Thyroid gland (tissue), 4 donors: ENCODE measurements around the gene ABCG5. TPM values are rescaled to one million over a fixed set of nuclear protein-coding genes. Genes with fewer than 3 reads are reported as not detected.
A peak's percentile ranks its signal among the peaks of the same experiment; 100 is the strongest.

ENCODE experiments used
- DNase-seq, 2 donors: peaks; one replicate each; pipeline ENCODE4 v3.0.0-alpha.2; 2019
- H3K27ac ChIP-seq, 3 donors: fragments of 200-600 bp; sonication (generic); 1 replicate in 2 of 3; 2 replicates in 1 of 3; pipeline ENCODE4 v1.5.1; 2016 to 2019; ENCODE audit warnings: mild to moderate bottlenecking in 1 of 3, moderate library complexity in 1 of 3
- H3K27me3 ChIP-seq: fragments of 200-600 bp; sonication (generic); one replicate; pipeline ENCODE4 v1.5.1; 2019
- H3K36me3 ChIP-seq, 2 donors: fragments of 200-600 bp; sonication (generic); one replicate each; pipeline ENCODE4 v1.5.1; 2016 to 2019
- H3K4me1 ChIP-seq, 2 donors: fragments of 200-600 bp; sonication (generic); one replicate each; pipeline ENCODE4 v1.5.1; 2017 to 2019
- H3K4me3 ChIP-seq, 3 donors: fragments of 200-600 bp; sonication (generic); replicated peaks in 1 of 3; 1 replicate in 2 of 3; 2 replicates in 1 of 3; pipeline ENCODE4 v1.5.1; 2016; ENCODE audit warnings: mild to moderate bottlenecking in 1 of 3
- H3K9me3 ChIP-seq: fragments of 200-600 bp; sonication (generic); one replicate; pipeline ENCODE4 v1.5.1; 2017
- CTCF ChIP-seq, 6 experiments: fragments of 200-600 bp in 3 of 6; fragments of 450-650 bp in 3 of 6; sonication (generic) in 3 of 6; IDR thresholded peaks; one replicate each; pipeline ENCODE4 v1.5.1; 2016 to 2019; ENCODE audit warnings: antibody characterized with exemption in 6 of 6, mild to moderate bottlenecking in 2 of 6, inconsistent platforms in 1 of 6, moderate library complexity in 1 of 6
- POLR2A ChIP-seq, 2 donors: fragments of 450-650 bp; IDR thresholded peaks; one replicate each; pipeline ENCODE4 v1.6.1; 2017; ENCODE audit warnings: antibody characterized with exemption in 2 of 2, mild to moderate bottlenecking in 2 of 2, moderate library complexity in 1 of 2
- WGBS, 2 donors: methylation state at CpG; one replicate each; pipeline ENCODE4 v1.1.5; 2017; 5-methylcytosine and 5-hydroxymethylcytosine counted together
- intact Hi-C: fragments of 100-400 bp; cut with DNase I; formaldehyde crosslinking; loops from one replicate; pipeline ENCODE4 v1.15.1; 2023
- total RNA-seq, 4 donors: library from RNA; depleted of rRNA; stranded (reverse); fragments of >200 nt; gene quantifications; one replicate each; pipeline ENCODE4 v1.2.3, GENCODE V29; 2016

The ABCG5 gene
- total RNA-seq, 4 donors from 2014 or later = not detected

DNA sequence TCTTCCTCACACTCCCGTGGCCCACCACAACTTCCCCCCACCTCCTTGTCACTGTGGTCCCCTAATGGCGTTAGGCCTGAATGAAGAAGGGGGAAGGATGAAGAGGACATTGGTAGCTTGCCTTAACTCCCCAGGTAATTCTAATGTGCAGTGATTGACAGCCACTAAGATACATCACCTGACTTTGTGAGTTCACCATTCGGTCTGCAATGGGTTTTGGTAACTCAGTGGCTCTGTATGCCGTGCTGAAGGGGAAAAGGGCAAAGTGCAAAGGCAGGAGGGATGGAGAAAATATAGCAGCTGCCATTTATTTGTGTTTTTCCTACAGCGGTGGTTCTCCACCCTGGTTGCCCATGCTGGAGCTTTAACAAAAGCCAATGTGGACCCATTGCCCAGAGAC is 42.3 kb upstream of the ABCG5 start:
- Histone ChIP-seq H3K27me3 (no peaks in the 10 kb centered on the region), H3K4me3 (no peak overlapping the region), H3K27ac (no peak overlapping the region), H3K9me3 (no peaks in the 10 kb centered on the region), H3K36me3 (no peaks in the 10 kb centered on the region), H3K4me1 (peaks cover 0 to 4% of the 10 kb centered on the region in 2 donors)
- 85 to 90% methylated on average over 5 of the region's 5 CpGs for WGBS, 2 donors
- no peak for DNase-seq
- no peak for TF ChIP-seq POLR2A (IDR thresholded peaks at IDR 0.05)
- TF ChIP-seq CTCF (IDR thresholded peaks at IDR 0.05) = no peak
- intact Hi-C loops = no loop called here

GRCh38 chr2:43880471-43880870 is 41.8 kb upstream of the ABCG5 start:
- intact Hi-C loops = no loop called here
- Histone ChIP-seq H3K27me3 (no peaks in the 10 kb centered on the region), H3K4me3 (no peak overlapping the region), H3K9me3 (no peaks in the 10 kb centered on the region), H3K4me1 (peaks cover 0 to 4% of the 10 kb centered on the region in 2 donors), H3K36me3 (no peaks in the 10 kb centered on the region), H3K27ac (no peak overlapping the region)
- no peak for TF ChIP-seq POLR2A (IDR thresholded peaks at IDR 0.05)
- no peak for TF ChIP-seq CTCF (IDR thresholded peaks at IDR 0.05)
- DNase-seq = no peak
- 87 to 89% methylated on average over 9 of the region's 9 CpGs for WGBS, 2 donors

GRCh38 chr2:43879261-43879660 is 40.6 kb upstream of the ABCG5 start:
- Histone ChIP-seq H3K36me3 (no peaks in the 10 kb centered on the region), H3K9me3 (no peaks in the 10 kb centered on the region), H3K4me3 (no peak overlapping the region), H3K27me3 (no peaks in the 10 kb centered on the region), H3K27ac (no peak overlapping the region), H3K4me1 (peaks cover 0 to 4% of the 10 kb centered on the region in 2 donors)
- no peak for DNase-seq
- WGBS, 2 donors = 63 to 70% methylated on average over 5 of the region's 5 CpGs
- TF ChIP-seq POLR2A (IDR thresholded peaks at IDR 0.05) (no peak), CTCF (IDR thresholded peaks at IDR 0.05) (no peak)
- intact Hi-C loops = loop anchor here (10.0 kb wide), 1 partner anchor 1076 kb away; no protein-coding TSS in a partner anchor

GRCh38 chr2:43877782-43878464 is 39.3 kb upstream of the ABCG5 start:
- no peak overlapping the region for H3K4me3 ChIP-seq
- no peaks in the 10 kb centered on the region for H3K36me3 ChIP-seq
- no peaks in the 10 kb centered on the region for H3K27me3 ChIP-seq
- no peaks in the 10 kb centered on the region for H3K9me3 ChIP-seq
- no peak overlapping the region for H3K27ac ChIP-seq
- peak; percentile 59 to 67 for DNase-seq
- H3K4me1 ChIP-seq = peaks cover 0 to 4% of the 10 kb centered on the region in 2 donors
- TF ChIP-seq CTCF (IDR thresholded peaks at IDR 0.05) = peak; percentile 79 to 97 (median 84)
- TF ChIP-seq POLR2A (IDR thresholded peaks at IDR 0.05) = no peak
- intact Hi-C loops = loop anchor here (10.0 kb wide), 1 partner anchor 1077 kb away; no protein-coding TSS in a partner anchor
- WGBS, 2 donors = 33 to 38% methylated on average over 16 of the region's 16 CpGs

GRCh38 chr2:43874776-43875451 is 36.3 kb upstream of the ABCG5 start:
- H3K27ac ChIP-seq = no peak overlapping the region
- no peak for TF ChIP-seq POLR2A (IDR thresholded peaks at IDR 0.05)
- TF ChIP-seq CTCF (IDR thresholded peaks at IDR 0.05) = no peak
- H3K36me3 ChIP-seq = no peaks in the 10 kb centered on the region
- intact Hi-C loops = loop anchor here (10.0 kb wide), 1 partner anchor 1080 kb away; no protein-coding TSS in a partner anchor
- H3K9me3 ChIP-seq = no peaks in the 10 kb centered on the region
- no peak overlapping the region for H3K4me3 ChIP-seq
- no peaks in the 10 kb centered on the region for H3K4me1 ChIP-seq
- DNase-seq = no peak
- 85 to 89% methylated on average over 11 of the region's 11 CpGs for WGBS, 2 donors
- H3K27me3 ChIP-seq = no peaks in the 10 kb centered on the region
